Measurements from ENCODE around the gene TC2N.
"Not testable (repeated sequence)": the region's sequence is repeated elsewhere in the genome, so short reads cannot be mapped to it uniquely, and the experiment has no call there.

Gene TC2N

GRCh38 chr14:91751719-91752118 lies 115.6 kb downstream of the TC2N start:
- DNase-seq: no peak

DNA sequence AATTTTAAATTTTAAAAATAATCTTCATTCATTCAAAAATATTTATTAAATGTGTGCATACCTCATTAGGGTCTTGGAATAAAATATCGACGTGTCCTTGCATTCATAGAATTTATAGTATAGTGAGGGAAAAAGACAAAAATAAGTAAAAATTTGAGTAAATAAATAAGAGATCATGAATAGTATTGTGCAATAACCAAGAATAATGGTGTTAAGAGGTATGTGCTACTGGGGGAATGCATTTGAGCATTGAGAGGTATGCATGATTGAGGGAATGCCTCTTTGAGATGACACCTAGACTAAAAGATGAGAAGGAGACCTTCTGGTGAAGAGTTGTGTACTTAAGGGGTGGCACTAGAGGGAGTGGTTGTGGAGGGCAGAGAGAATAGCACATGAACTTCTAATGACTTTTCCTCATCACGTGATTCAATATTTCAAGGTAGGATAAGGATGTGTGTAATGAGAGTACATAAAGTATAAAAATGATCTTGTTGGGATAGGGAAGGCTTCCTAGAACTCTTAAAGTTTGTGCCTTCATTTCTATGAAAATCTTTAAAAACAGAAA lies 116.6 kb downstream of the TC2N start:
- DNase-seq: no peak

DNA sequence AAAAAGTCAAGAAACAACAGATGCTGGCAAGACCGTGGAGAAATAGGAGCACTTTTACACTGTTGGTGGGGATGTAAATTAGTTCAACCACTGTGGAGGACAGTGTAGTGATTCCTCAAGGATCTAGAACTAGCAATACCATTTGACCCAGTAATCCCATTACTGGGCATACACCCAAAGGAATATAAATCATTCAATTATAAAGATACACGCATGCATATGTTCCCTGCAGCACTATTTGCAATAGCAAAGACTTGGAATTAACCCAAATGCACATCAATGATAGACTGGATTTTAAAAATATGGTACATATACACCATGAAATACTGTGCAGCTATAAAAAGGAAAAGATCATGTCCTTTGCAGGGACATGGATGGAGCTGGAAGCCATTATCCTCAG lies 117.5 kb downstream of the TC2N start:
- no peak for DNase-seq

DNA sequence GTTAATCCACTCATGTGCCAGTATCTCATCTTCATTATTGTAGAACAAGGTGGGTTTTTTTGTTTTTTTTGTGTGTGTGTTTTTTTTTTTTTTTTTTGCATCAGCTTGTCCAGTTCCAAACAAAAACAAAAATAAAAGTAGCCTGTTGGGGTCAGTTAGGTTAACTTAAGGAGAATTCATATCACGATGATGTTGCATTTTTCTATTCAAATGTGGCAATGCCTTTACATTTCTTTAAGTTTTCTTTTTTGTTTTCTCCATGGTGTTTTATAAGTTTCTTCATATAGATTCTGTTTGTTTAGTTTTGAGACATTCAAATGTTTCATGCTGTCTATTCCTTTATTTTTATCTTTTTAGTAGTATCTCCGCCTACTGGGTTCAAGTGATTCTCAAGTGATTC lies 119.3 kb downstream of the TC2N start:
- DNase-seq: no peak

- DNase-seq: no peak
These were observed 122.0 kb downstream of the TC2N start for GRCh38 chr14:91745344-91745743.

DNA sequence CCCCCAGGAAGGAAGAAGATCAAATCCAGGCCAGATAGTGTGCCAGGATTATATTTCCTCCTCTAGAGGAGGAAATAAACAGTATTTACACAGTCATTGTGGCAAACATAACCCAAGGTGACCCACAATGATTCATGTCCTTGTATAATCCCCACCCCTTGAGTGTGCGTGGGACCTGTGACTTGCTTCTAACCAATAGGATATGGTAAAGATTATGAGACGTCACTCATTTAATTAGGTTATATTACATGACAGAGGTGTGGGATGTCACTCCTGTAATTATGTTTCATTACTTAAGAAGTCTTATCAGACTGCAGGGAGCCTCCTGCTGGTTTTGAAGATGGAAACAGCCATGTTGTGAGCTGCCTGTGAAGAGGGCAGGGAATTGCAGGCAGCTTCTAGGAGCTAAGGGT lies 123.3 kb downstream of the TC2N start:
- DNase-seq: no peak

GRCh38 chr14:91743305-91743653 lies 124.1 kb downstream of the TC2N start:
- no peak for DNase-seq

DNA sequence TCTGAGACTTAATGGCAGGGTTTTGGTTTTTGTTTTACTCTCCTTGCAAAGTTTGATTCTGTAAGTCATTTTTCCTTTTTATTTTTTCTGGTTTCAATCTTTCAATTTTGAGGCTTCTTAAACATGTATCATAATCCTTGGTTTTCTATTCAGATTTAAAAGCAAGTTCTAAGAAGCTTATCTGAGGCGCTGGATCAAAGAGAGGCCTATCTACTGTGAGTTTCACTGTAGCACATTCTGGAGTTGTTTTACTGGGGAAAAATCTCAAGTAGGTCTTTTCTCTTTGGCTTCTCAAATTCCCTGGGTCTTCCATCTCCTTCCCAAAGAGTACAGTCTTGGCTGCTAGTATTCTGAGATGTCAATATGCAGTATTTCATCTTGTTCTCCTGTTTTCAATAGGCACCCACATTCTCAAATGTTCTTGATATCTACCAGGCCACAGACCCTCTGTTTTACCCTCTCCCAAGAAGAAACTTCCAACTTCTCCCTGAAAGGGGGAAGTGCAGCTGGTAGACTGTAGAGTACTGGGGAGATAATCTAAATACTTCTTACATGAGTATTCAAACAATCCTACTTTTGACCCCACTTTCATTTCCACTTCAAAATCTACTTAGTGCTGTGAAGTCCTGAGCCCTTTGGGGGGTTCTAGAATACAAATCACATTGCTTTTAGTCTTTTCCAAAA lies 124.6 kb downstream of the TC2N start:
- DNase-seq: no peak

DNA sequence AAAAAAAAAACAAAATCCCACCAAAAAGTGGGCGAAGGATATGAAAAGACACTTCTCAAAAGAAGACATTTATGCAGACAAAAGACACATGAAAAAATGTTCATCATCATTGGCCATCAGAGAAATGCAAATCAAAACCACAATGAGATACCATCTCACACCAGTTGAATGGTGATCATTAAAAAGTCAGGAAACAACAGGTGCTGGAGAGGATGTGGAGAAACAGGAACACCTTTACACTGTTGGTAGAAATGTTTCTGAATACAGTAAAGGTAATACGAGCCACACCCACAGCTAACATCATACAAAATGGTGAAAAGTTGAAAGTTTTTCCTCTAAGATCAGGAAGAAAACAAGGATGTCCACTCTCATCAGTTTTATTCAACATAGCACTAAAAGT lies 127.5 kb downstream of the TC2N start:
- DNase-seq: not testable (repeated sequence)

DNA sequence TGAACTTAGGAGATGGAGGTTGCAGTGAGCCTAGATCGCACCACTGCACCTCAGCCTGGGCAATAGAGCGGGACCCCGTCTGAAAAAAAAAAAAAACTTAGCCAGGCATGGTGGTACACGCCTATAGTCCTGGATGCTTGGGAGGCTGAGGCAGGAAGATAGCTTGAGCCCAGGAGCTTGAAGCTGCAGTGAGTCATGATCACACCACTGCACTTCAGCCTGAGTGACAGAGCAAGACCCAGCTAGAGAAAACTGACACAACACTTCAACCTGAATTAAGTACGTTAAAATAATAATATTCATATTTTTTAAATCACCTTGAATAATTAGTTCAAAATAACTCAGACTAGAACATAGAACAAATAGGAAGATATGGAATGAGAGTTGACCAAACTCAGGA lies 129.7 kb downstream of the TC2N start:
- DNase-seq: no peak

GRCh38 chr14:91732859-91733477 lies 134.4 kb downstream of the TC2N start:
- no peak for DNase-seq

GRCh38 chr14:91732439-91732838 lies 134.9 kb downstream of the TC2N start:
- DNase-seq: no peak

- no peak for DNase-seq
These were observed 135.3 kb downstream of the TC2N start, which contains the start of gene CATSPERB for GRCh38 chr14:91731986-91732385. TSS of gene CATSPERB (minus strand) at chr14:91732086. CDS start at chr14:91729479, 2,607 bp downstream.

DNA sequence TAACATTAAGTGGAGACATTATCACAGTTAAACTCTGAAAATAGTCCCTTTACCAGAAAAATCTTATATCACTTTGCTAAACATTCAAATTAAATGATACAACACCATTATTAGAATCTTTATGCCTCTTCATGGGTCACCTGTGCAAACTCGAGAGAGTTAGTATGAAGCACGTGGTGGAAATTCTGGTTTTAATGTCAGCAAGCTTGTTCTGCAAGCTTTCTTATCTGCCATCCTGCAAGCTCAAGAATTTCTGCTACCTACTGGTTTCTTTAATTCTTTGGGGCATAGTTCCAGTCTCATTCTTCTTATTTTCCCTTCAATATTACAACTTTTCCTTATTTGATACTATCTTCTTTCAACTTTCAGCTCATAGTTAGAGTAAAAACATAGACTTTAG lies 136.3 kb downstream of the TC2N start:
- no peak for DNase-seq

- DNase-seq: no peak
These were observed 137.6 kb downstream of the TC2N start for GRCh38 chr14:91729756-91730155.
